Heart right ventricle (tissue), 16 donors: Measurements from ENCODE around the gene PSKH1. TPM values are rescaled to one million over a fixed set of nuclear protein-coding genes. Genes with fewer than 3 reads are reported as not detected.

Source experiments
- ATAC-seq, 8 donors: fragments of 200-7000 bp; cut with Tn5 transposase; one replicate each; pipeline ENCODE4 v1.9.1; 2020; ENCODE audit warnings: mild to moderate bottlenecking in 8 of 8, moderate library complexity in 8 of 8, moderate number of reproducible peaks in 1 of 8
- DNase-seq, 2 donors: peaks; one replicate each; pipeline ENCODE4 v3.0.0-alpha.2; 2020
- H3K27ac ChIP-seq, 10 donors: fragments of 200-600 bp; sonication (generic) in 2 of 10; one replicate each; pipeline versions ENCODE4 v1.5.0 to v1.8.0; 2020 to 2022; ENCODE audit warnings: mild to moderate bottlenecking in 3 of 10
- H3K27me3 ChIP-seq, 7 donors: fragments of 200-600 bp; one replicate each; pipeline ENCODE4 v1.8.0; 2021 to 2022; ENCODE audit warnings: mild to moderate bottlenecking in 2 of 7
- H3K36me3 ChIP-seq, 9 donors: fragments of 200-600 bp; sonication (generic) in 1 of 9; one replicate each; pipeline versions ENCODE4 v1.5.0 to v1.8.0; 2020 to 2022; ENCODE audit warnings: mild to moderate bottlenecking in 2 of 9
- H3K4me1 ChIP-seq, 9 donors: fragments of 200-600 bp; sonication (generic) in 1 of 9; one replicate each; pipeline versions ENCODE4 v1.5.0 to v1.8.0; 2020 to 2022; ENCODE audit warnings: mild to moderate bottlenecking in 4 of 9
- H3K4me3 ChIP-seq, 10 donors: fragments of 200-600 bp; sonication (generic) in 2 of 10; one replicate each; pipeline versions ENCODE4 v1.5.0 to v1.8.0; 2020 to 2022; ENCODE audit warnings: mild to moderate bottlenecking in 7 of 10, moderate library complexity in 2 of 10
- H3K9me3 ChIP-seq, 11 donors: fragments of 200-600 bp in 10 of 11; sonication (generic) in 2 of 11; one replicate each; pipeline versions ENCODE4 v1.5.0 to v1.8.0; 2013 to 2022; ENCODE audit warnings: mild to moderate bottlenecking in 2 of 11, control low read depth in 1 of 11, moderate library complexity in 1 of 11
- WGBS, 2 donors: extraction: QIAGEN DNeasy Blood & Tissue Kit; methylation state at CpG; one replicate each; pipeline ENCODE4 v1.1.7; 2013; ENCODE audit warnings: inconsistent platforms in 1 of 2; 5-methylcytosine and 5-hydroxymethylcytosine counted together
- intact Hi-C, 10 donors: fragments of 100-400 bp; cut with DNase I; formaldehyde crosslinking; loops; one replicate each; pipeline versions ENCODE4 v1.11.1 to v1.14.2; 2022
- polyA plus RNA-seq, 2 donors: library from polyadenylated mRNA; stranded (reverse); fragments of 200-250 nt; gene quantifications; one replicate each; pipeline ENCODE4 v1.2.3, GENCODE V29; 2013
- total RNA-seq, 10 donors: library from RNA; stranded (reverse); fragmentation: NEBNext Ultra II Directional in 3 of 10; extraction: Animal tissue kit (Norgen Biotek cat#: 25700) in 3 of 10; gene quantifications; one replicate each; pipeline versions ENCODE4 v1.2.1 to v1.2.4, GENCODE V29; 2021 to 2023
- TF ChIP-seq, protein P1 (sequence below), 9 donors: fragments of 200-600 bp; sonication (generic) in 2 of 9; IDR thresholded peaks; one replicate each; pipeline versions ENCODE4 v1.5.0 to v1.8.0; 2021 to 2022; ENCODE audit warnings: antibody characterized with exemption in 9 of 9, mild to moderate bottlenecking in 5 of 9, moderate library complexity in 1 of 9
- donor health status: Arrhythmogenic right ventricular cardiomyopathy.
- donor health status: ischemic (EF 13 %, LVEDD 7.1; RV severe dilation, severe dysfunction).
- donor health status: healthy with polysubstance abuse.
- donor health status: DM: no; HTN: yes; CAD: no.
- donor health status: DM: no; HTN: no; CAD: no.
- donor health status: ischemic (EF 25% LVEDD 6.9; RV normal size, moderate dysfunction).
- donor health status: ischemic (EF 25% LVEDD 5.7; RV mildly dilated, moderate dysfunction).
- donor health status: healthy.
- donor health status: DM: yes; HTN: yes; CAD: no.
- donor health status: Ischemic cardiomyopathy.
- donor health status: ischemic (EF 35%, LVEDD 5.7; RV mildly dilated, moderate dysfunction).
- donor health status: nonischemic (EF 11% LVEDD 7.7; RV severe dilation, severe dysfunction).
- donor health status: DM: yes; HTN: yes; CAD: no.
- donor health status: PGD.
- donor health status: ischemic (EF 29% LVEDD 5.4; RV normal size, mild dysfunction).
- donor health status: nonischemic (EF 23%, LVEDD 6.1; RV moderate dilation, normal function).

The PSKH1 gene
- total and polyA plus RNA-seq, 12 donors: 15.7 to 24.5 (median 20.5) TPM

- no peak for DNase-seq
- intact Hi-C loops: loop anchor here in 1 of 10 donors (10.0 kb wide), 1 partner anchor 398 kb away; no protein-coding TSS in a partner anchor
Observed at GRCh38 chr16:67943256-67943618, 50.2 kb downstream of the PSKH1 start.

DNA sequence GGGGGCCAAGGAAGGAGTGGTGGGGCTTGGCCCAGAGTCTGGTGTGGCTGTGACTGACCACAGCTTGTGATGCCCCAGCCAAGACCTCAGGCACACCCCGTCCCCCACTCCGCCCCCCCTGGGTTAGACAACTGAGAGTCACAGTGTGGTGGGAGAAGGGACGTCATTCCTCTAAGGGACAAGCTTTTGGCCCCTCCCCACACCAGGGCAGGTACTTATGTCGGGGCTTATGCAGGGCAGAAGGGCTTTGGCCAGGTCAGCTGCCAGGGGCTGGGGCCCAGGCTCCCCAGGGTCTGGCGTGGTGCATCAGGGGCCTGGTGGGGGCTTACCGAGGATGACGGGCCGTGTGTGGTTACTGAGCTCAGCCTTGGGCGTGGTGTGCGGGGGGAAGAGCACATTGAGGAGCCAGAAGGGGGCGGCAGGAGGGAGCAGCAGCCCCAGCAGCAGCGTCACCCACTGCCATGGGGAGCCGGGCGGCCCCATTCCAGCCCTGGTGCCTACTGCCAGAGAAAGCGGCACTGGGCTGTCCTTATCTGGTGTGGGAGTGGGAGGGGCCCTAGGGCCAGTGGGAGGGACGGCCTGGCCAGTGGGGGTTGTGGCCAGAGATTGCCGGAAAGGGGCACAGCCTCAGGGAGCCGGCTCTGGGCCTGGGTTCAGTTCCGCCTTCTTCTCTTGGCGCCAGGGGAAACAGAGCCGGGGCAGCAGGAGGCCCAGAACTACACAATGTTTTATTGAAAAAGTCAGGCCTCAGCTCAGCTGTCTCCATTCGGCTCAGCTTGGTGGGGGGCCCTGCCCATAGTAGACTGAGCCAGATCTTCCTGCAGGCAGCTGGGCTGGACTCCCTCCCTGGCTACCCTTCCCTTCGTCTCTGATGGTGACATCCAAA, 50.8 kb downstream of the PSKH1 start, which contains the start of gene LCAT:
LCAT (minus strand) TSS at position 502 of the 886 bp plus-strand sequence; CDS start at position 483, 19 bp downstream.
- Histone ChIP-seq H3K9me3 (no peaks in the 10 kb centered on the region), H3K36me3 (peaks cover 0 to 100% (median 73%) of the 10 kb centered on the region in 9 donors), H3K27ac (peak within 1 kb of the TSS; percentile 28 to 83 (median 72)), H3K4me1 (peaks cover 15 to 76% (median 45%) of the 10 kb centered on the region in 9 donors), H3K4me3 (no peak within 1 kb of the TSS), H3K27me3 (no peaks in the 10 kb centered on the region)
- TF ChIP-seq, protein P1, sequence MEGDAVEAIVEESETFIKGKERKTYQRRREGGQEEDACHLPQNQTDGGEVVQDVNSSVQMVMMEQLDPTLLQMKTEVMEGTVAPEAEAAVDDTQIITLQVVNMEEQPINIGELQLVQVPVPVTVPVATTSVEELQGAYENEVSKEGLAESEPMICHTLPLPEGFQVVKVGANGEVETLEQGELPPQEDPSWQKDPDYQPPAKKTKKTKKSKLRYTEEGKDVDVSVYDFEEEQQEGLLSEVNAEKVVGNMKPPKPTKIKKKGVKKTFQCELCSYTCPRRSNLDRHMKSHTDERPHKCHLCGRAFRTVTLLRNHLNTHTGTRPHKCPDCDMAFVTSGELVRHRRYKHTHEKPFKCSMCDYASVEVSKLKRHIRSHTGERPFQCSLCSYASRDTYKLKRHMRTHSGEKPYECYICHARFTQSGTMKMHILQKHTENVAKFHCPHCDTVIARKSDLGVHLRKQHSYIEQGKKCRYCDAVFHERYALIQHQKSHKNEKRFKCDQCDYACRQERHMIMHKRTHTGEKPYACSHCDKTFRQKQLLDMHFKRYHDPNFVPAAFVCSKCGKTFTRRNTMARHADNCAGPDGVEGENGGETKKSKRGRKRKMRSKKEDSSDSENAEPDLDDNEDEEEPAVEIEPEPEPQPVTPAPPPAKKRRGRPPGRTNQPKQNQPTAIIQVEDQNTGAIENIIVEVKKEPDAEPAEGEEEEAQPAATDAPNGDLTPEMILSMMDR (IDR thresholded peaks at IDR 0.05): peak in 3 of 9 donors; percentile 5 to 21 (median 7)
- intact Hi-C loops: loop anchor here in 1 of 10 donors (10.0 kb wide), 1 partner anchor 399 kb away; no protein-coding TSS in a partner anchor
- WGBS, 2 donors: 57 to 61% methylated on average over 23 of the region's 23 CpGs
- DNase-seq (peak; percentile 62 to 72), ATAC-seq (peak; percentile 43 to 62 (median 56))

More at GRCh38 chr16:67943256-67943618, 50.2 kb downstream of the PSKH1 start:
- Histone ChIP-seq H3K9me3 (no peaks in the 10 kb centered on the region), H3K4me1 (peaks cover 15 to 76% (median 45%) of the 10 kb centered on the region in 9 donors), H3K36me3 (peaks cover 0 to 94% (median 67%) of the 10 kb centered on the region in 9 donors), H3K27ac (peak overlapping the region in 9 of 10 donors; percentile 53 to 83 (median 74)), H3K4me3 (no peak overlapping the region), H3K27me3 (no peaks in the 10 kb centered on the region)
- WGBS, 2 donors: 85 to 89% methylated on average over 6 of the region's 6 CpGs
- no peak for ATAC-seq
- TF ChIP-seq, protein P1 (IDR thresholded peaks at IDR 0.05): no peak

DNA sequence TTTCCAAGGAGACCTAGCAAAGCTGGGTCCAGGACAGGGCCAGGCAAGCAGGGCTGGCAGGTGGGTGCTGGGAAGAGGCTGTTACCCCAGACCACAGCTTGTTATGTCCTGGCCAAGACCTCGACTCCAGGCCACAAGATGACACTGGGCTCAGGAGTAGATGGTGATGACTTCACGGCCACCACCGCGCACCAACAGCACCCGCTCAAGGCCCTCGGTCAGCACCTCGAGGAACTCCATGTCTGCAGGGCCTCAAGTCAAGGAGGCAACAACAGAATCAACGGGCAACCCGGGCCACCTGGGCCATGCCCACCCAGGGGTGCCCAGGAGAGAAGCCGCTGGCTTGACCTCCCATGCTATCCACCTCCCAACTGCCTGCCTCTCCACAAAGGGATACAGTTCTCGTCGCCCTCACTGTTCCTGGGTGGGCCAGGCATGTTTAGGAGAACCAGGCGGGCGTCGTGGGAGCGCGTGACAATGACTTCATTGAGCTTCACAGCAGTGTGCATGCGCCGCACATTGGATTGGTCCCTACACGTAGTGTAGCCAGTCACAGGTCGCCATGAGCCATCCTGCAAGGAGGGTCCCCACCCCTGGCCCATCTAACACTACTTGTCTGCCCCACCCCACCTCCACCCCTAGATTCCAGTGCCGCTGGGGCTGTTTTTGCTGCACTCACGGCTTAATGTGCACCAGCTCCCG, 51.8 kb downstream of the PSKH1 start:
- no peak for ATAC-seq
- DNase-seq: no peak
- 90 to 91% methylated on average over 24 of the region's 24 CpGs for WGBS, 2 donors
- intact Hi-C loops: loop anchor here in 1 of 10 donors (10.0 kb wide), 1 partner anchor 400 kb away; no protein-coding TSS in a partner anchor
- Histone ChIP-seq H3K4me1 (peaks cover 15 to 71% (median 43%) of the 10 kb centered on the region in 9 donors), H3K4me3 (no peak overlapping the region), H3K27me3 (no peaks in the 10 kb centered on the region), H3K9me3 (no peaks in the 10 kb centered on the region), H3K36me3 (peaks cover 0 to 100% (median 81%) of the 10 kb centered on the region in 9 donors), H3K27ac (peak overlapping the region; percentile 28 to 83 (median 72))
- TF ChIP-seq, protein P1 (IDR thresholded peaks at IDR 0.05): no peak
